ENCODE data around the gene DIAPH3. TPM values are rescaled to one million over a fixed set of nuclear protein-coding genes. Genes with fewer than 3 reads are reported as not detected.

DIAPH3 gene
- total RNA-seq, 4 donors from 2014 or later, result 0.10 to 0.67 TPM; not detected in 2

DNA sequence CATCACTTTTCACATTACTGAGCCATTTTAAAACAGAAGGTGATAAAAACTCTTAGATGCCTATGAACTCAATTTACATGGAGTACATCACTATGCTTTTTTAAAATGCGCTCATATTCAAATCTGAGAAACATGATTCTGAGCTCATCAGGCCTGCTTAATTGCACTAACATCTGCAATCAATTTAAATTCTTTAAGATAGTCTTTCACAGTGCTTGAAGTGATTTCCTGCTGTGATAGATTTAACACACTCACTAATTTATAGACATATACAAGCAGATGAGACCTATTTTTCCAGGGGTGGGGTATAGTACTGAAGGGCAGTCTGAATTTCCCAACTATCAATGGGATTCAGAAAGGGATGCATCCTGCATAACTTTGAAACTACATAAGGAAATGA lies 82.9 kb downstream of the DIAPH3 start:
- no peaks in the 10 kb centered on the region for H3K9me3 ChIP-seq
- no peak for DNase-seq
- no peaks in the 10 kb centered on the region for H3K36me3 ChIP-seq
- H3K27ac ChIP-seq, result no peak overlapping the region
- TF ChIP-seq, protein P1, sequence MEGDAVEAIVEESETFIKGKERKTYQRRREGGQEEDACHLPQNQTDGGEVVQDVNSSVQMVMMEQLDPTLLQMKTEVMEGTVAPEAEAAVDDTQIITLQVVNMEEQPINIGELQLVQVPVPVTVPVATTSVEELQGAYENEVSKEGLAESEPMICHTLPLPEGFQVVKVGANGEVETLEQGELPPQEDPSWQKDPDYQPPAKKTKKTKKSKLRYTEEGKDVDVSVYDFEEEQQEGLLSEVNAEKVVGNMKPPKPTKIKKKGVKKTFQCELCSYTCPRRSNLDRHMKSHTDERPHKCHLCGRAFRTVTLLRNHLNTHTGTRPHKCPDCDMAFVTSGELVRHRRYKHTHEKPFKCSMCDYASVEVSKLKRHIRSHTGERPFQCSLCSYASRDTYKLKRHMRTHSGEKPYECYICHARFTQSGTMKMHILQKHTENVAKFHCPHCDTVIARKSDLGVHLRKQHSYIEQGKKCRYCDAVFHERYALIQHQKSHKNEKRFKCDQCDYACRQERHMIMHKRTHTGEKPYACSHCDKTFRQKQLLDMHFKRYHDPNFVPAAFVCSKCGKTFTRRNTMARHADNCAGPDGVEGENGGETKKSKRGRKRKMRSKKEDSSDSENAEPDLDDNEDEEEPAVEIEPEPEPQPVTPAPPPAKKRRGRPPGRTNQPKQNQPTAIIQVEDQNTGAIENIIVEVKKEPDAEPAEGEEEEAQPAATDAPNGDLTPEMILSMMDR (IDR thresholded peaks at IDR 0.05), result no peak
- TF ChIP-seq POLR2A (IDR thresholded peaks at IDR 0.05), result no peak
- H3K27me3 ChIP-seq, result no peaks in the 10 kb centered on the region
- H3K4me1 ChIP-seq, result no peaks in the 10 kb centered on the region
- 91 to 95% methylated on average over 1 of the region's 1 CpG for WGBS, 2 donors
- intact Hi-C loops (cut with DNase I), result no loop called here
- H3K4me3 ChIP-seq (replicated peaks in 1 of 3), result no peak overlapping the region

DNA sequence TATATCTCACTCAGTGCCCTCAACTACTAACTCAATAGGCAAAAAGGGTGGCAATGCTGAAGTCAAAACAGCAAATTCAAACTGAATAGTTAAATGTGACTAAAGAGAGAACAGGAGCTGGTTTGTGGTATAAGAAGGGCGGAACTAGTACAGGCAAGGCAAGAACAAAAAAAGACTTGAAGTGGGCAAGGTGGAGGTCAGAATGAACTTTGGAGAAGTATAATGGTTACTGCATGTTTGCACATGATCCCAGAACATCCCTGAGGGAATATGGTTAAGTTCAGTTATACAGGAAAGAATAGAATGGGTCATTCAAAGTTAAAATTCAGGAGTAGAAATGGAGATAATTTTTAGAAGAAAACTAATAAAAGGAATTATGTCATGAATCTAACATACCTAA lies 85.5 kb downstream of the DIAPH3 start:
- Histone ChIP-seq H3K4me3 (replicated peaks in 1 of 3) (no peak overlapping the region), H3K36me3 (no peaks in the 10 kb centered on the region), H3K4me1 (no peaks in the 10 kb centered on the region), H3K9me3 (no peaks in the 10 kb centered on the region), H3K27ac (no peak overlapping the region), H3K27me3 (no peaks in the 10 kb centered on the region)
- WGBS, 2 donors, result 95 to 96% methylated on average over 1 of the region's 1 CpG
- intact Hi-C loops (cut with DNase I), result no loop called here
- DNase-seq, result no peak
- no peak for TF ChIP-seq POLR2A (IDR thresholded peaks at IDR 0.05)
- TF ChIP-seq, protein P1 (IDR thresholded peaks at IDR 0.05), result no peak

DNA sequence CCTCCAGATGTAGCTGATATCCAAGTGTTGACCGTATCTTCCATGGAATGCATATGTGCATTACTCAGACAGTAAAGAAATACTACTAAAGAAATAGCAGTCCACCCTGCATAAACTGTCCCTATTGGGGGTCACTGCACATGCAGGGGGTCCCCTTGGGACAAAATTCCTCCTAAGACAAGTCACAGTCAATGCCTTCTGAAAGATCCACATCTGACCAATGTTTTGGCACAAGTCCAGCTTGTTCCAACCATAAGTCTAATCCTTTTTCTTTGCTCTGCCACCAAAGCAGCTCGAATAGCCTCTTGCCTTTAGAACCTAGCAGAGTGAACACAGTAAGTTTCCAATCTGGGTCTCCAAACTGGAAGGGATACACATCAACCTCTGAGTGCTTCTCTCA lies 87.9 kb downstream of the DIAPH3 start:
- 89 to 100% methylated on average over 2 of the region's 2 CpGs for WGBS, 2 donors
- intact Hi-C loops (cut with DNase I), result no loop called here
- H3K36me3 ChIP-seq, result no peaks in the 10 kb centered on the region
- DNase-seq, result no peak
- no peak overlapping the region for H3K4me3 ChIP-seq (replicated peaks in 1 of 3)
- TF ChIP-seq POLR2A (IDR thresholded peaks at IDR 0.05), result no peak
- TF ChIP-seq, protein P1 (IDR thresholded peaks at IDR 0.05), result no peak
- no peaks in the 10 kb centered on the region for H3K4me1 ChIP-seq
- H3K9me3 ChIP-seq, result no peaks in the 10 kb centered on the region
- no peak overlapping the region for H3K27ac ChIP-seq
- no peaks in the 10 kb centered on the region for H3K27me3 ChIP-seq

DNA sequence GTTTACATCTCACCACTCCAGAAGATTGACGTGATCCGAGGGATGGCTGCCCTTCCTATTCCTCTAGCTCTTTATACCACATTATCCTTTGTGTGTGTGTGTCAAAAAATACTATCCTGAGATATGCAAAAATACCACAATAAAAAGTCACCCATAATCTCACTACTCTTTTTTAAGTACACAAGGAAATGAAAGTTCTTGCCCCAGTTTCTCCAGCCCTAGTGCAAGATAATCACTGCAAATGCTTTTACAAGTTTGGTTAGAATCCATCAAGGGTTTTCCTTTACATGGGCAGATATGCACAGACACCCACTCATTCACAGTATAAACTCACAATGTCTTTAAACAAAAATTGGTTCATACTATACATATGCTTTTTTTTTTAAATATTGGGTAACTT lies 89.3 kb downstream of the DIAPH3 start:
- no peak overlapping the region for H3K27ac ChIP-seq
- no peak overlapping the region for H3K4me3 ChIP-seq (replicated peaks in 1 of 3)
- H3K36me3 ChIP-seq, result no peaks in the 10 kb centered on the region
- H3K27me3 ChIP-seq, result no peaks in the 10 kb centered on the region
- intact Hi-C loops (cut with DNase I), result no loop called here
- DNase-seq, result no peak
- 95 to 96% methylated on average over 2 of the region's 2 CpGs for WGBS, 2 donors
- TF ChIP-seq POLR2A (IDR thresholded peaks at IDR 0.05), result no peak
- TF ChIP-seq, protein P1 (IDR thresholded peaks at IDR 0.05), result no peak
- H3K4me1 ChIP-seq, result no peaks in the 10 kb centered on the region
- H3K9me3 ChIP-seq, result no peaks in the 10 kb centered on the region

DNA sequence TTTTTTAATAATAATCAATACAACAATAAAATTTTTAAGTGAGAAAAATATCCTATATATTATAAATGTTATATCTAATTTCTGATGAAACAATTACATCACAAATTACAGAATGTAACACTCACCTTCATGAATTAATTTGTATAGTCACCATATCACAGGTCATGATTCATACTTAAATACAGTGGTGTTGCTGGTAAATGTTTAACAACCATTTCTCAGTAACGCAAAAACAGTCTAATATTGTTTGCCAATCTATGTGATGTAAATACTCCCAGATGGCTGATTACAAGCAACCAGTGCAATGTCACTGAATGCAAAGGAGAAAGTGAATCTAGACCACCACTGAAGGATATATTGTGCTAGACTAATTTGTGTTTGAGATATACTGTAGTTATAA lies 97.5 kb downstream of the DIAPH3 start:
- no peak for TF ChIP-seq POLR2A (IDR thresholded peaks at IDR 0.05)
- TF ChIP-seq, protein P1 (IDR thresholded peaks at IDR 0.05), result no peak
- no peaks in the 10 kb centered on the region for H3K36me3 ChIP-seq
- no peak overlapping the region for H3K27ac ChIP-seq
- H3K27me3 ChIP-seq, result no peaks in the 10 kb centered on the region
- no peak for DNase-seq
- intact Hi-C loops (cut with DNase I), result no loop called here
- H3K9me3 ChIP-seq, result no peaks in the 10 kb centered on the region
- H3K4me1 ChIP-seq, result peaks cover 0 to 7% of the 10 kb centered on the region in 2 donors
- H3K4me3 ChIP-seq (replicated peaks in 1 of 3), result no peak overlapping the region
- 96 to 98% methylated on average over 1 of the region's 1 CpG for WGBS, 2 donors
